Measurements from ENCODE around the gene TACC2.

- TF ChIP-seq CTCF (IDR thresholded peaks at IDR 0.05), result no peak
- no peak for TF ChIP-seq POLR2AphosphoS5 (IDR thresholded peaks at IDR 0.05)
- no peak for TF ChIP-seq POLR2A (IDR thresholded peaks at IDR 0.05)
- no peak for TF ChIP-seq EP300 (IDR thresholded peaks at IDR 0.05)
Observed at GRCh38 chr10:122057841-122058413, 69.0 kb downstream of the TACC2 start.

All from gastroesophageal sphincter (tissue), 3 donors.